Measurements from ENCODE around the gene TAPBPL.
"Not testable (repeated sequence)": the region's sequence is repeated elsewhere in the genome, so short reads cannot be mapped to it uniquely, and the experiment has no call there.

TAPBPL gene

DNA sequence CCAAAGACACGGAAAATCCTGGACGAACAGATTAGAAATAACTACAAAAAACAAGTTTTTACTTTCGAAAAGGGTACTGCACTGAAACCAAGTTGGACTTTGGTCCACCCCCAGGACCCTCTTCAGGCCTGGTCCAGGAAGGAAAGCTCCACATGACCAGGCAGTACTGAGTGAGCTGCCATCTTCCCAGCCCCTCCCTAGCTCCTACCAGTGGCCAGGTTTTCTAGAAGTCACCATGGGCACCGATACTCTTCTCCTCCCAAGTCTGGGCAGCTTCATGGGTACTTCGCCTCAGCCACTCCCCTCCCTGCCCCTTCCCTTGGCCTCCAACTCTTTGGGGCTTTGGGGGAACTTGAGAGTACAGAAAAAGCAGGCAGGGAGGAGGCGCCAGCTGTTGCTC lies 12.0 kb downstream of the TAPBPL start:
- DNase-seq (ENCODE audit: low spot score), result no peak

DNA sequence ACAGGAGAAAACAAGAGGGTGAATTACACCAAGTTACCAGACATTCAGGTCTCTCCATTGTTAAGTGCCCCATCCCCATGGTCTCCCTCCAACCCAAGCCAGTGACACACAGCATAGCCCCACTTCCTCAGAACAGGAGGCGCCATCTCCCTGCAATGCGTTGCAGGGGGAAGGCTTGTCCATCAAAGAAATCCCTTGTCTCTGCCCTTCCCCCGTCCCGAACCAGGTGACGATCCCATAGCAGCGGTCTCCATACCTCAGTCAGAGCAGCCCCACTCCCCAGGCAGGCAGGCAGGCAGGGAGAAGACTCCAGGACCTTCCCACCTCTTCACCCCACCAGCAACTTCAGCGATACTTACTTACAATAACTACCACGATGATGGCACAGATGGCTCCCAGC lies 12.7 kb downstream of the TAPBPL start:
- DNase-seq (ENCODE audit: low spot score), result no peak

DNA sequence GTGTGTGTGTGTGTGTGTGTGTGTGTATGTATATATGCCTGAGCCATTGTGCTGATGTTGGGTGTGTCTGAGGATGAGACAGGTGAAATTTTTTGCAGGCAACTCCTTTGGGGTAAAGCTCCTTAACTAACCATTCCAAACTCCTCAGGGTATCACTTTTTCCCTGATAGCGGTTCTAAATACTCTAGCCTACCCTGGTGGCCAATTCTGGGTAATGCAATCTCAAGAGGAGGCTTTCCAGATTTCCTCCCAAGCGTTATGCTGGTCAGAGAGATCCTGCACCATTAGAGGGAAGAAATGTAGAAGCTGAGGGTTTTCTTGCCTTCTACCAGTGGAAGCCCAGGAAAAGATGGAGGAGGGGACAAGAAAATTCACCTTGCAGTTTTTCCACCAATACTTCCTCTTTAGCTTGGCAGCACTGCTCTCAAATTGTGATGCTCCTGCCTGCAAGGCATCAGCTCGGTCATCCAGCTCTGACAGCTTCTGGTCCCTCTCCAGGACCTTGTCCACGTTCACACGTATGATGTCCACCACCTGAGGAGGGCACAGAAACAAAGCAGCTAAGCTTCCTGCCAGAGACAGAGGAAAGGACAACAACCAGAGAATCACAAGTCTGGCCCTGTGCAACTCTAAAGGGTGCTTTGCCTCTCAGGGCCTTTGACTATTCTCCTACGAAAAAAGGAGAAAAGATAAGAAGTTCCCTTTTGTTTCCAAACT lies 13.8 kb downstream of the TAPBPL start:
- DNase-seq (ENCODE audit: low spot score), result peak; percentile 87

DNA sequence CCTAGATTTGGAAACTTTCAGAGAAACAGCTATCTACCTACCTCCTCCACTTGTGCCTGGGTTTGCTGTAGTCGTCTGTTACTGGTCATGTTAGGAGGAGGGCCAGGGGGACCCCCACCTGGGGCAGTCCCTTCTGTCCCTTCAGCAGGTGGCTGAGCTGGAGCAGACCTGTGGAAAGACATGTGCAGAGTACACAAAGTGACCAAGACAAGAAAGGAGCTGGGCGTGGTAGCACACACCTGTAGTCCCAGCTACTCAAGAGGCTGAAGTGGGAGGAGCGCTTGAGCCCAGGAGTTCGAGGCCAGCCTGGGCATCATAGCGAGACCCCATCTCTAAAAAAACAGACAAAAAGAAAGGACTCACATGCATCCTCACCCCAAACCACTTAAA lies 14.3 kb downstream of the TAPBPL start:
- no peak for DNase-seq (ENCODE audit: low spot score)

DNA sequence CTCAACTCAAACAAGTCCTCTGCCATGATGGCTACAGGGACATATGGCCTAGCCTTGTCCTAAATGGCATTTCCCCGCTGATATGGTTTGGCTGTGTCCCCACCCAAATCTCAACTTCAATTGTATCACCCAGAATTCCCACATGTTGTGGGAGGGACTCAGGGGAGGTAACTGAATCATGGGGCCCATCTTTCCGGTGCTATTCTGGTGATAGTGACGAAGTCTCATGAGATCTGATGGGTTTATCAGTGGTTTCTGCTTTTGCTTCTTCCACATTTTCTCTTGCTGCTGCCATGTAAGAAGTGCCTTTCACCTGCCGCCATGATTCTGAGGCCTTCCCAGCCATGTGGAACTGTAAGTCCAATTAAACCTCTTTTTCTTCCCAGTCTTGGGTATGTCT lies 14.9 kb downstream of the TAPBPL start:
- not testable (repeated sequence) for DNase-seq (ENCODE audit: low spot score)

DNA sequence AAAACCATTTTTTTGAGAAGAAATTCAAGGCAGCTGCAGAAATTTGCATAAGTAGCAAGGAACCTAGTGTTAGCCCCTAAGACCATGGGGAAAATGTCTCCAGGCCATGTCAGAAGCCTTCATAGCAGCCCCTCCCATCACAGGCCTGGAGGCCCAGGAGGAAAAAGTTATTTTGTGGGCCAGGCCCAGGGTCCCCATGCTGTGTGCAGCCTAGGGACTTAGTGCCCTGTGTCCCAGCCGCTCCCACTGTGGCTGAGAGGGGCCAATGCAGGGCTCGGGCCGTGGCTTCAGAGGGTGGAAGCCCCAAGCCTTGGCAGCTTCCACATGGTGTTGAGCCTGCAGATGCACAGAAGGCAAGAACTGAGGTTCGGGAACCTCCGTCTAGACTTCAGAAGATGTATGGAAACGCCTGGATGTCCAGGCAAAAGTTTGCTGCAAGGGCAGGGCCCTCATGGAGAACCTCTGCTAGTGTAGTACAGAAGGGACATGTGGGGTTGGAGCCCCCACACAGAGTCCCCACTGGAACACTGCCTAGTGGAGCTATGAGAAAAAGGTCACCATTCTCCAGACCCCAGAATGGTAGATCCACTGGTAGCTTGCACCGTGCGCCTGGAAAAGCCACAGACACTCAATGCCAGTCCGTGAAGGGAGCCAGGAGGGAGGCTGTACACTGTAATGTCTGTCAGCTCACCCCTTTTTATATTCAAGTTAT lies 15.9 kb downstream of the TAPBPL start:
- DNase-seq (ENCODE audit: low spot score), result not testable (repeated sequence)

DNA sequence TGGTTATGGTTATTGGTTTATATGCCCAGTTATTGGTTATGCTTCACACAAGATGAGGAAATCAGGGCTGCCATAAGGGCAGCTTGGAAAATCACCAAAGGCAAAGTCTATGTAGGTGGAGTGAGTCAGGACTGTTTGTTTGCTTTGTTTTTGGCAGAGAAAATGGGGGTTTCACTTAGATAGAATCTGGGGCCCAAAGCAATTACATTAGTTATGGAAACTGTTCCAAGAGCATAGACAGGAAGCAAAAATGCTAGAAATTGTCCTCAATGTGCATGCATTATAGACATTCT lies 16.4 kb downstream of the TAPBPL start:
- DNase-seq (ENCODE audit: low spot score), result no peak

DNA sequence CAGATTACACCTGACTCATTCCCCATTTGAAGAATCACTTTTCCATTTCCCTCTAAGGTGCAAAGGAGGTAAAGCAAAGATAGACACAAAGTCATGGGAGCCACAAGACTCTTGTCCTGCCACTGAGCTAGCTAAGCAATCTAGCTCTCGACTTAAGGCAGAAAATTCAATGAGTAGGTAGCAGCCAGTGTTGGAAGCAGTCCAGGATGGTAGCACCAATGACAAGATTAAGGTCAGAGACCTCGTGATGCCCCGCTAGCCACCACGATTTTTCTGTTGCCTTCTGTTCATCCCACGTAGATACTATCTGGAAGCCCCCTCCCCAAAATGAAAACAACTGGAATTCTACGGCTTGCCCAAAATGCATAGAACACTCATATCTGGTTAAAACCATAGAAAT lies 17.2 kb downstream of the TAPBPL start:
- peak; percentile 38 for DNase-seq (ENCODE audit: low spot score)

DNA sequence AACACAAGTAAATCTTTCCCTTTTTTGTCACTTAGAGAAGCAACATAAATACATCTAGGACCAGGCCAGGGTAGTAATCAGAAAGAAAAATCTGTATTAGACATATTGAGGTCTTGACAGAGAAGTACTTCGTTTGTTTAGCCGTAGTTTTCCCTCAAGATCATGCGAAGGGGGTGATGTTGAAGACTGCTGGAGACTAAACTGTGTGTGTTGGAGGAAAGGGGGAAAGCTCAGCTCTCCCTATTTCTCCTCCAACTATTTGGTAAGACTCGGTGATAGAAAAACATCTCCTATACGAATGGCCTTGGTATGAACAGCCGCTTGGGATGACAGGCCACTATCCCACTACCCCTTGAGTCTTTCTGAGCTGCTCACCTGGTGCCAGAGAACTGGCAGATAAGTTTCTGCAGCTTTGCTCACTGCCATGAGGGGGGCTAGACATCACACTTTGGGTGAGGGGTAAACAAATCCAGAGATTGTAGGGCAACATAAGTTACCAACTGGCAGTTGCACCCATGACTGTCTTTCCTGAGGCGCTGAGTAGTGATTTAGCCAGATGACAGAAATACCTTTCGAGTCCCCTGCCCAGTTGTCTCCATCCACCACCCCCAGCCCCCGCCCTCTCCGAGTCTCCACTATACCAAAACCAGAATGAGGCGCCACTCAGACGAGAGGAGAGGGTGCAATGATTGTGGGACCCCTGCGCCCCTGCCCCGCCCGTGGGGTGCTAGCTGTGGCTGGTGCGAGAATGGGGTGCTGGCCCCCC lies 17.9 kb downstream of the TAPBPL start:
- peak; percentile 45 for DNase-seq (ENCODE audit: low spot score)

DNA sequence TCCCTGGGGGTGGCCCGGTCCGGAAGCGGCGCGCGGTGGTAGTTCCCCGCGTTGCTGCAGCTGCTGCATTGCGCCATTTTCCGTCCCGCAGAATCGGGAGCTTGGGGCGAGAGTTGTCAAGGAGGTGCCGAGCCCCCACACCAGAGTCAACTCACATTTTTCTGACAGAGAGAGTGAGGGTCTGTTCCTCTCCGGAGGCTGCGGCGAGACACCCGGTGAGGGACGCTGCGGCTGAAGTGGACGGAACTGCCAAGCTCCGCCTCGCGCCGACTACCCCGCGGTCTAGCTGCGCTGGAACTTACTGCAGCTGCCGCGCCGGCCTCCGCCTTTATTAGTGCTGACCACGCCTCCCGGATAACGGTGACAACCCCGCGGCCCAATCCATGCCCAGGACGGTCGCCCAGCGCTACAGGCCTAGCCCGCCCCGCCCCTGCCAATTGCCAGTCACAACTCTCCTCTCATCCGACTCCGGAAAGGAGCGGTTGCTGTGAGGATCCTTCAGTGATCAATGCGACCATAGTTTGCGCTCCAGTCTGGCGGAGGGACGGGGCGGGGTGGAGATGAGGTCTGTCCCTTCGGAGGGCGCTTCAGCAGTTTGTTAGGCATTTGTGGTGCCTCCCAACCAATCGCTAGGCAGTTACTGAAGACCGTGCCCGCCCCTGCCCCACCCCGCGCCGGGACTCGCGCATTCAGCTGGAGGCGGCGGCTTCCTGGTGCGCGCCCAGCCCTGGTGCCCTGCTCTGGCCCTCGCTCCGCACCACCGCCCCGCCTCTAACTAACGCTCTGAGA lies 18.7 kb downstream of the TAPBPL start, which contains the start of gene VAMP1:
Gene VAMP1, minus strand, starts transcription at position 303 of the 789 bp plus-strand sequence. Its CDS starts 146 bp downstream, at position 157.
- peak; percentile 94 for DNase-seq (ENCODE audit: low spot score)

DNA sequence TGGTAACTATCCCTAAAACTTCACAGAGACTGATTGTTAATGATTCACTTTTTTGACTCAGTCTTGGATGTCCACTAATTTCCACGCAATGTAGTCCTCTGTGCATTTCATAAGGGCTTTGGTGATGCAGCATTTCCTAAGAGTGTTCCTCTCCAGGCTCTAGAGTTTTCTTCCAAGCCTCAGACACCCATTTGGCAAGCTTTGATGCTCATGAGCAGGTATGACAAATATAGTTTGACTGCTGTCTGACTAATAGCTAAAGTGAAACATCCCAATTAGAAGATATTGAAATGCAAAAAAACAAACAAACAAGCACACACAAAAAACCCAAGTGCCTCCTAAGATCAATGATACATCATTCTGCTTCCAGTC lies 20.1 kb downstream of the TAPBPL start:
- no peak for DNase-seq (ENCODE audit: low spot score)

DNA sequence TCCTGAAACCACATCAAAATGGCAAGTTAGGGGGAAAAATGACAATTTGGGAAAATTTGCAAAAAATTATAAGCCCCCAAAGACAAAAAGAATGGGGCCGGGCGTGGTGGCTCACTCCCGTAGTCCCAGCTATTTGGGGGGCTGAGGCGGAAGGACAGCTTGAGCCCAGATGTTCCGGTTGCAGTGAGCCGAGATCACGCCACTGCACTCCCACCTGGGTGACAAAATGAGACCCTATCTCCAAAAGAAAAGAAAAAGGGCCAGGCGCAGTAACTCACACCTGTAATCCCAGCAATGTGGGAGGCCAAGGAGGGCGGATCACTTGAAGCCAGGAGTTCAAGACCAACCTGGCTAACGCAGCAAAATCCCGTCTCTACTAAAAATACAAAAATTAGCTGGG lies 20.6 kb downstream of the TAPBPL start:
- no peak for DNase-seq (ENCODE audit: low spot score)

DNA sequence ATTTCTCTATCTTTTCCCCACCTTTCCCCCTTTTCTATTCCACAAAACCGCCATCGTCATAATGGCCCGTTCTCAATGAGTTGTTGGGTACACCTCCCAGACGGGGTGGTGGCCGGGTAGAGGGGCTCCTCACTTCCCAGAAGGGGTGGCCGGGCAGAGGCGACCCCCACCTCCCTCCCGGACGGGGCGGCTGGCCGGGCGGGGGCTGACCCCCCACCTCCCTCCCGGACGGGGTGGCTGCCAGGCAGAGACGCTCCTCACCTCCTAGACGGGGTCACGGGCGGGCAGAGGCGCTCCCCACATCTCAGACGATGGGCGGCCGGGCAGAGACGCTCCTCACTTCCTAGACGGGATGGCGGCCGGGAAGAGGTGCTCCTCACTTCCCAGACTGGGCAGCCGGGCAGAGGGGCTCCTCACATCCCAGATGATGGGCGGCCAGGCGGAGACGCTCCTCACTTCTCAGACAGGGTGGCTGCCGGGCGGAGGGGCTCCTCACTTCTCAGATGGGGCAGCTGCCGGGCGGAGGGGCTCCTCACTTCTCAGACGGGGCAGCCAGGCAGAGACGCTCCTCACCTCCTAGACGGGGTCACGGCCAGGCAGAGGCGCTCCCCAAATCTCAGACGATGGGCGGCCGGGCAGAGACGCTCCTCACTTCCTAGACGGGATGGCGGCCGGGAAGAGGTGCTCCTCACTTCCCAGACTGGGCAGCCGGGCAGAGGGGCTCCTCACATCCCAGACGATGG lies 23.6 kb downstream of the TAPBPL start:
- DNase-seq (ENCODE audit: low spot score), result not testable (repeated sequence)

DNA sequence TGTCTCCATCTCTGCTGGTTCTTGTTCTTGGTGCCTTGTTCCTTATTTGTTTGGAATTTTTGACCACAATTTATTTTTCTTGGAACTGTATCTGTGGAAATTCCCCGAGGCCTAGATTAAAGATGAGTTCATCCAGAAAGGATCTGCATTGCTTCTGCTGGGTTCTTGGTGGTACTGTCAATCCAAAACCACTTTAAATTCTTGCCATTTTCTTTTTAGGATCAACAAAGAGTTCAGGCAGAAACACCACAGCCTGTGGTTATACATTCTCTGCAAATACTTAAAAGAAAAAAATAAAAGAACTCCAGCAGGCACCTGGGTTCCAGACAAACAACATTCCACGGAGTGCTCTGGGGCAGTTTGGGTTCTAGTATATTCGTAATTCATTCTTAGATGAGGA lies 24.6 kb downstream of the TAPBPL start:
- no peak for DNase-seq (ENCODE audit: low spot score)

DNA sequence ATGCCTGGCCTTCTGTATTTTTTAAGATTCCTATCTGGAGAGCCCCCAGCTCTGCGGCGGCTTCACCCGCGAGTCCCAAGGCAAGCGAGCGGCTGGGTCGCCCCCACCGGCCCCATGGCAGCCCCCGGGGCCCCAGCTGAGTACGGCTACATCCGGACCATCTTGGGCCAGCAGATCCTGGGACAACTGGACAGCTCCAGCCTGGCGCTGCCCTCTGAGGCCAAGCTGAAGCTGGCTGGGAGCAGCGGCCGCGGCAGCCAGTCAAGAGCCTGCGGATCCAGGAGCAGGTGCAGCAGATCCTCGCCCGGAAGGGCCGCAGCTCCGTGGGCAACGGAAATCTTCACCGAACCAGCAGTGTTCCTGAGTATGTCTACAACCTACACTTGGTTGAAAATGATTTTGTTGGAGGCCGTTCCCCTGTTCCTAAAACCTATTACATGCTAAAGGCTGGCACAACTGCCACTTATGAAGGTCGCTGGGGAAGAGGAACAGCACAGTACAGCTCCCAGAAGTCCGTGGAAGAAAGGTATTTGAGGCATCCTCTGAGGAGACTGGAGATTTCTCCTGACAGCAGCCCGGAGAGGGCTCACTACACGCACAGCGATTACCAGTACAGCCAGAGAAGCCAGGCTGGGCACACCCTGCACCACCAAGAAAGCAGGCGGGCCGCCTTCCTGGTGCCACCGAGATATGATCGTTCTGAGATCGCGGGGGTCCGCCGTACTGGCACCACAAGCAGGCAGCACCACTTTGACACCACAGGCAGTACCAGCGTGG lies 25.9 kb downstream of the TAPBPL start:
- DNase-seq (ENCODE audit: low spot score), result not testable (repeated sequence)

DNA sequence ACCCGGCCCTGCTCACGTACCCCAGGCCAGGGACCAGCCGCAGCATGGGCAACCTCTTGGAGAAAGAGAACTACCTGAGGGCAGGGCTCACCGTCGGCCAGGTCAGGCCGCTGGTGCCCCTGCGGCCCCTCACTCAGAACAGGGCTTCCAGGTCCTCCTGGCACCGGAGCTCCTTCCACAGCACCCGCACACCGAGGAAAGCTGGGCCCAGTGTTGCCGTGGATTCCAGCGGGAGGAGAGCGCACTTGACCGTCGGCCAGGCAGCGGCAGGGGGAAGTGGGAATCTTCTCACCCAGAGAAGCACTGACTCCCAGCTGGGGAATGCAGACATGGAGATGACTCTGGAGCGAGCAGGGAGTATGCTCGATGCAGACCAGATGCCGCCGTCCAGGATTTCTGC lies 26.6 kb downstream of the TAPBPL start:
- DNase-seq (ENCODE audit: low spot score), result no peak

DNA sequence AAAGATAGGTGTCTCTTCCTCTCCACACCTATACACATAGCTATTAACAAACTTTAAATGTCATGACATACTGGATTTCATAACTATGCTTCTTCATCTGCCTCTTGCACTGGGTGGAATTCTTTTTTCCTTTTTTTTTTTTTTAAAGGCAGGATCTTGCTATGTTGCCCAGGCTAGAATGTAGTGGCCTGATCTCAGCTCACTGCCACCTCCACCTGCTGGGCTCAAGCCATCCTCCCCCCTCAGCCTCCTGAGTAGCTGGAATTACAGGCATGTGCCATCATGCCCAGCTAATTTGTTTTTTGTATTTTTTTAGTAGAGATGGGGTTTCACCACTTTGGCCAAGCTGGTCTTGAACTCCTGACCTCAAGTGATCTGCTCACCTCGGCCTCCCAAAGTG lies 36.4 kb downstream of the TAPBPL start:
- no peak for DNase-seq (ENCODE audit: low spot score)

DNA sequence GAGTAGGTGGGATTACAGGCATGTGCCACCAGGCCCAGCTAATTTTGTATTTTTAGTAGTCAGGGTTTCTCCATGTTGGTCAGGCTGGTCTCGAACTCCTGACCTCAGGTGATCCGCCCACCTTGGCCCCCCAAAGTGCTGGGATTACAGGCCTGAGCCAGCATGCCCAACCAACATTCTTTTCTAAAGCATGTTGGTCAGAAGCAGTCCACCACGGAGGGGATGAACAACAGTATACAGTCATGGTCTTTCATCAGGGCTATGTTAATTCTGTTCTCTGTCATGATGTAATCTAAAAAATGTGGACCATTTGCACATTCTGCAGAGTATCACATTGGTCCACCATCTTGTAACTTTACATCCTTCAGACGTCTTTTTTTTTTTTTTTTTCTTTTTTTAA lies 37.6 kb downstream of the TAPBPL start:
- no peak for DNase-seq (ENCODE audit: low spot score)

DNA sequence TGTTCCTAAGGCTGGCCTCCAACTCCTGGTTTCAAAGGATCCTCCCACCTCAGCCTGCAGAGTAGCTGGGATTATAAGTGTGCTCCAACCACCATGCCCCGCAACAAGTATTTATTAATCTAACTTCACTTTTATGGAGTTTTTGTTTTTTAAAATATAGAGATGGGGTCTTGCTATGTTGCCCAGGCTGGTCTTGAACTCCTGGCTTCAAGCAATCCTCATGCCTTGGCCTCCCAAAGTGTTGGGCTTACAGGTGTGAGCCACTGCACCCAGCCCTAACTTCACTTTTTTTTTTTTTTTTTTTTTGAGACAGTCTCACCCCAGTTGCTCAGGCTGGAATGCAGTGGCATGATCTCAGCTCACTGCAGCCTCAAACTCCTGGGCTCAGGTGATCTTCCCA lies 38.8 kb downstream of the TAPBPL start:
- DNase-seq (ENCODE audit: low spot score), result not testable (repeated sequence)

DNA sequence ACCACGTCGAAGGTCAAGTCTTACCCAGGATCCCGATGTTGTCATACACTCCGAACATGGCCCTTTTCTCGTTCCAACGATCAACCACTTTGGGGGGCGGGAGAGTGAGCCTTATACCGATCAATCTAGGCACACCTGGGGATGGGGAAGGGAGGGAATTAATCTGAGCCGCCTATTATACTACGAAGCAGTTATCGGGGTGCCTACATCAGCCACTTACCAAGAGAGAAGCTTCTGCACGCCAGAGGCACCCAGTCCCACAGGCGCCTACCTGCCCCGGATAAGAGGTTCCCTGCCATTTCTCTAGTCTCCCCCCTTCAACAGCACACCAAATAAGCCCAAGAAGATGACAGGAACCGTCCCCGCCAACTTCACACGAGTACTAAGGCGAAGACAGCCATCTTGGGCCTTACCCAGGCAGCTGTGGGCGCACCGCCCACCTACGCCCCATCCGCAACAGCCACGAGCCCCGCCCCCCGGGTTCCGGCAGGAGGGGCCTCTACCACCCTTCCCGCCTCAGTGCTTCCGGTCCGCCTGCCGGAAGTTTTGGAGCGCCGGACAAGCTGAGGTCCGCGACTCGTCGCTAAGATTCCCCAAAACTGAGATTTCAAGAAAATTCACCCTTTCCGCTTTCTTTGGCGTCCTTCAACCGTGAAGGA lies 41.1 kb downstream of the TAPBPL start, which contains the start of gene MRPL51:
Gene MRPL51, minus strand, starts transcription at position 425 of the 659 bp plus-strand sequence. Its CDS starts 126 bp downstream, at position 299.
- DNase-seq (ENCODE audit: low spot score), result peak; percentile 94

Data from hematopoietic multipotent progenitor cell treated with erythropoietin and hydrocortisone succinate and interleukin-3 and kit ligand, for 17 days (in vitro differentiated cells).